ENCODE data around the gene COMMD10. TPM values are rescaled to one million over a fixed set of nuclear protein-coding genes. Genes with fewer than 3 reads are reported as not detected.

The COMMD10 gene
- total RNA-seq, 4 donors from 2014 or later: 26.8 to 44.3 (median 33.9) TPM

DNA sequence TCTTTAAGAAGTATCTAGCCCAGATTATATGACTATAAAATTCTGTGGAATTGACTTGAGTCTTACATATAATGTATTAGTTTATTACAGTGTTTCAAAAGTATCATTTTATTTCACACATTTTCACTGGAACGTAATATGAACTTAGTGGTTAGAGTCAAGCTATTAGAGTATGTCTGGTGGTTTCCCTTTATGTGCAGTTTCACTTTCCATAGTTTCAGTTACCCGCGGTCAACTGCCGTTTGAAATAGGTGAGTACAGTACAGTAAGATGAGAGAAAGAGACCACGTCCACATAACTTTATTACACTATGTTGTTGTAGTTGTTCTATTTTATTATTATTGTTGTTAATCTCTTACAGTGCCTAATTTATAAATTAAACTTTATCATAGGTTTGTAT, 50.5 kb downstream of the COMMD10 start:
- TF ChIP-seq, protein P1, sequence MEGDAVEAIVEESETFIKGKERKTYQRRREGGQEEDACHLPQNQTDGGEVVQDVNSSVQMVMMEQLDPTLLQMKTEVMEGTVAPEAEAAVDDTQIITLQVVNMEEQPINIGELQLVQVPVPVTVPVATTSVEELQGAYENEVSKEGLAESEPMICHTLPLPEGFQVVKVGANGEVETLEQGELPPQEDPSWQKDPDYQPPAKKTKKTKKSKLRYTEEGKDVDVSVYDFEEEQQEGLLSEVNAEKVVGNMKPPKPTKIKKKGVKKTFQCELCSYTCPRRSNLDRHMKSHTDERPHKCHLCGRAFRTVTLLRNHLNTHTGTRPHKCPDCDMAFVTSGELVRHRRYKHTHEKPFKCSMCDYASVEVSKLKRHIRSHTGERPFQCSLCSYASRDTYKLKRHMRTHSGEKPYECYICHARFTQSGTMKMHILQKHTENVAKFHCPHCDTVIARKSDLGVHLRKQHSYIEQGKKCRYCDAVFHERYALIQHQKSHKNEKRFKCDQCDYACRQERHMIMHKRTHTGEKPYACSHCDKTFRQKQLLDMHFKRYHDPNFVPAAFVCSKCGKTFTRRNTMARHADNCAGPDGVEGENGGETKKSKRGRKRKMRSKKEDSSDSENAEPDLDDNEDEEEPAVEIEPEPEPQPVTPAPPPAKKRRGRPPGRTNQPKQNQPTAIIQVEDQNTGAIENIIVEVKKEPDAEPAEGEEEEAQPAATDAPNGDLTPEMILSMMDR (IDR thresholded peaks at IDR 0.05): no peak
- no peak for ATAC-seq (ENCODE audit: low FRiP score)

DNA sequence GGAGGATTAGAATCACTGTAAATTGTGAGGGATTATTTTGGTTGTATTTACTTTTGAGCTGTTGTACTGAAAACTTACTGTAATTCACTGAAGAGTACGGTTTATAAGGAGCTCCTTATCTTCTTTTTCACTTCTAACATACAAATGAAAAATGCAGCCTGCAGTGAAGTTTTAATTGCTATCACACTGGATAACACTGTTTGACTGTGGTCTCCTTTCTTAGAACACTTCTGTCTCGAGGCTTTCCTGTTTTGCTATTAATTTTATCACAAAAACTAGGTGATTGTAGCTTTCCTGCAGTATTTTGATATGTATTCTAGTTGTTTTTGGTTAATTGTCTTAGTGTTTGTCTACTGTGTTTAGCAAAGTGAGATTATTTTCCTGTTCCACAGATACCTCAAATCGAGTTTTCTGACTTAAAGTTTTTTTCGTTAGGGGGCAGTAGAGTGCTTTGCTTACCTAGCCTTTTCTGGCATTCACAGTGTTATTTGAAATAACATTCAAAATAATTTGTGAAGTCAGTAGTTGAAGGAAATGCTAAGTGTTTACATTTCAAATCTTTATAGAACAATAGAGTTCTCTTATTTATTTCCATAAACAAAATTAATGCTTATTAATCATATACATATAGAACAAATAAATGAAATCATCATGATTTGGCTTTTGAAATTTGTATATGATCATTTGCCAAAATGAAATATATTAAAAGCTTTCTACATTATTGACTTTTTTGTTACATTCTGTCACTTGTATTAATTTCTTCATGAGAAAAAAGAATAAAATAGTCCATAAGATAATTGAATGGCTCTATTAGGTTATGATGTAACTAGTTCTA, 52.9 kb downstream of the COMMD10 start:
- DNase-seq (ENCODE audit: low spot score) (no peak), ATAC-seq (ENCODE audit: low FRiP score) (no peak)
- TF ChIP-seq, protein P1 (IDR thresholded peaks at IDR 0.05): no peak

More for the DNA sequence above, 50.5 kb downstream of the COMMD10 start:
- no peak for DNase-seq (ENCODE audit: low spot score)

DNA sequence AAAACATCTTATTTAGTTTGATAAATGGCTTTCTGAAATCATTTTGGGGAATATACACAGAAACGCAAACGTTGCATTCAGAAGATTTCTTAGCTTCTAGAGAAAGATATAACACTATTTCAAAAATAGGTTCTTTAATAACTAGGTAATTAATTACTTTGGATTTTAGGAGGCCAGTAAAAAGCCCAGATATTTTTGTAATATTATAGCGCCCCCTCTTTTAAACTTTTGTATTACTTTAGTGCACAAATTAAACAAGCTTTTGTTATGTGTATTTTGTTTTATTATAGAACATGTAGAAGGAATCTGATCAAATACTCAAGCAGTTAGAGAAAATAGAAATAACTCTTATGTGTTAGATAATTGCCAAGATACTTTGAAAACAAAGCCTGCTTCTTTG, 57.7 kb downstream of the COMMD10 start:
- TF ChIP-seq, protein P1 (IDR thresholded peaks at IDR 0.05): no peak
- no peak for DNase-seq (ENCODE audit: low spot score)
- no peak for ATAC-seq (ENCODE audit: low FRiP score)

DNA sequence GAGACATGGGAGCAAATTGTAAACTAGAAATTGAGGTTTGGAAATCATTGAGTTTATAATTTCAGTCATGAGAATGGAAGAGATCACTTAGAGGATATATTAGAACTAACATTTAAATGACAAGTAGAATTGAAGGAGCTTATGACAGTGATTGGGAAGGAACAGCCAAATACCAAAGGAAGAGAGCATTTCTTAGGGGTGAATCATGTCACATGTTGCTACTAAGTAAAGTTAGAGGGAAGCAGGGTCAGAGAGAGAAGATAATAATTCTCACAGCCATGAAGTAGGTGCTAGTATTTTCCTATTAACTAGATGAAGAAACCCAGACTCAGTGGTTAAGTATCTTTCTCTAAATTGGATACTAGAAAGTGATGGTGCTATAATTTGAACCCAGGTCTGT, 59.3 kb downstream of the COMMD10 start:
- no peak for DNase-seq (ENCODE audit: low spot score)
- ATAC-seq (ENCODE audit: low FRiP score): no peak
- TF ChIP-seq, protein P1 (IDR thresholded peaks at IDR 0.05): no peak

DNA sequence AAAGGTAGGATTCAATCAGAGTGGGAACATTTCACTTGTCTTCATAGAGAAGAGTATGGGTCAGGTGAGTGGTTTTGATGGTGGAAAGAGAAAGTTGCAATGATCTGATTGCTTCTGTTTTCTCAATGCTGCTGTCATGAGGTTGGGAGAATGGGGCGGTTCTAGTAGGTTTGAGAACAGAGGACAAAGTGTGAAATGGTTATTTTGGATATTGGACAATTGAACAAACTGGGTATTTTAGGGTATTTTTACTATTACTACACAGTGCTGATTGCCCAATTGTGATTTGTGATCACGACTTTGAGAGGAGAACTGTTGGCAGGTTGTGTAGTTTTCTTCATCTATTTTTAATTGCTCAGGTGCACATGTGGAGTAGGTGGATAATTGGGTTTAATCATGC, 60.2 kb downstream of the COMMD10 start:
- TF ChIP-seq, protein P1 (IDR thresholded peaks at IDR 0.05): no peak
- DNase-seq (ENCODE audit: low spot score): no peak
- ATAC-seq (ENCODE audit: low FRiP score): no peak

DNA sequence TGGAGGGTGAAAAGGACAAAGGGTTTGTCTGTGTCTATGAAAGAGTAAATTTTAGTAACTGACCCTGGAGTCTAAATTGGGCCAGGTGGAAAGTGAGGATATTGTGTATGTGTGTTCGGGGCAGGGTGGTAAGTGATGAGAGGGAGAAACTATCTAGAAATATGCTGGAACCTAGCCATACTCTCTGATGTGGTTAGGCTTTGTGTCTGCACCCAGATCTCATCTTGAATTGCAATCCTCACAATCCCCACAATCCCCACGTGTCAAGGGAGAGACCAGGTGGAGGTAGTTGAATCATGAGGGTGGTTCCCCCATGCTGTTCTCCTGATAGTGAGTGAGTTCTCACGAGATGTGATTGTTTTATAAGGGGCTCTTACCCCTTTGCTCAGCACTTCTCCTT, 60.6 kb downstream of the COMMD10 start:
- no peak for ATAC-seq (ENCODE audit: low FRiP score)
- DNase-seq (ENCODE audit: low spot score): no peak
- TF ChIP-seq, protein P1 (IDR thresholded peaks at IDR 0.05): no peak

DNA sequence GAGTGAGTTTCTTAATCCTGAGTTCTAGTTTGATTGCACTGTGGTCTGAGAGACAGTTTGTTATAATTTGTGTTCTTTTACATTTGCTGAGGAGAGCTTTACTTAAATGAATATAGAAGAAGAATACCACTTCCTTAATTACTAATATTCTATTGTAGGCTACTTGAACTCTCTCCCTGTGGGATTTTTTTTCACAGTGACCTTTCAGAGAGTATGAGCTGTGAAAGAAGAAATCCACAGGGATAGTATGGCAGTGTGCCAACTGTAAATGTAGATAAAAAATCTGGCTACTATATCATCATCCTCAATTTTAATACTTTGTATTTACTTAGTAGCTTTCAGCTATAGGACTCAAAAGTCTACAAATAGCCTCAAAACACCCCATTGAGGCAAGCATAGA, 67.3 kb downstream of the COMMD10 start:
- ATAC-seq (ENCODE audit: low FRiP score): no peak
- no peak for DNase-seq (ENCODE audit: low spot score)
- TF ChIP-seq, protein P1 (IDR thresholded peaks at IDR 0.05): no peak
